Astrocyte (in vitro differentiated cells and primary cell): ENCODE results near the gene ARL15. TPM values are rescaled to one million over a fixed set of nuclear protein-coding genes. Genes with fewer than 3 reads are reported as not detected.

Experiments
- DNase-seq: peaks from one replicate; pipeline ENCODE4 v3.0.0-alpha.2; 2010; ENCODE audit warnings: low read depth
- FAIRE-seq: peaks from 2 replicates; lab custom pipeline; 2011; peaks lifted over from hg19 to GRCh38; lab: Jason Lieb, UNC
- H2AFZ ChIP-seq: 2 replicates; pipeline ENCODE4 v1.6.0; 2012; ENCODE audit warnings: low read depth, low read length, inconsistent platforms
- H3K27ac ChIP-seq: 2 replicates; pipeline ENCODE4 v1.5.1; 2011; ENCODE audit warnings: low read depth, low read length, inconsistent platforms
- H3K27me3 ChIP-seq: 2 replicates; pipeline ENCODE4 v1.6.0; 2011; ENCODE audit warnings: low read length, inconsistent platforms; ENCODE audit not compliant: insufficient read depth
- H3K36me3 ChIP-seq: 2 replicates; pipeline ENCODE4 v1.5.1; 2011; ENCODE audit warnings: low read length, inconsistent platforms; ENCODE audit not compliant: insufficient read depth
- H3K4me1 ChIP-seq: 2 replicates; pipeline ENCODE4 v1.5.1; 2011; ENCODE audit warnings: low read length, inconsistent platforms; ENCODE audit not compliant: insufficient read depth
- H3K4me2 ChIP-seq: 2 replicates; pipeline ENCODE4 v1.6.0; 2012; ENCODE audit warnings: low read length, inconsistent platforms
- H3K4me3 ChIP-seq: 2 replicates; pipeline ENCODE4 v1.5.1; 2011; ENCODE audit warnings: low read depth, mild to moderate bottlenecking, low read length, inconsistent platforms; ENCODE audit not compliant: insufficient read depth
- H3K79me2 ChIP-seq: 2 replicates; pipeline ENCODE4 v1.6.0; 2012; ENCODE audit warnings: mild to moderate bottlenecking, low read length, inconsistent platforms; ENCODE audit not compliant: insufficient read depth
- H3K9ac ChIP-seq: 2 replicates; pipeline ENCODE4 v1.6.0; 2012; ENCODE audit warnings: mild to moderate bottlenecking, low read length, inconsistent platforms
- H3K9me3 ChIP-seq: 2 replicates; pipeline ENCODE4 v1.5.1; 2012; ENCODE audit warnings: low read depth, mild to moderate bottlenecking, low read length, inconsistent platforms; ENCODE audit not compliant: insufficient read depth
- H4K20me1 ChIP-seq: 2 replicates; pipeline ENCODE4 v1.6.0; 2012; ENCODE audit warnings: low read length, inconsistent platforms; ENCODE audit not compliant: insufficient read depth
- H3K27ac Mint-ChIP-seq: one replicate; pipeline ENCODE4 v1.8.0; 2021; ENCODE audit warnings: mild to moderate bottlenecking, mixed read lengths; ENCODE audit not compliant: unreplicated experiment
- H3K27me3 Mint-ChIP-seq: one replicate; pipeline ENCODE4 v1.8.0; 2021; ENCODE audit warnings: low read depth, mixed read lengths; ENCODE audit not compliant: unreplicated experiment
- H3K36me3 Mint-ChIP-seq: one replicate; pipeline ENCODE4 v1.8.0; 2021; ENCODE audit warnings: low read depth, mixed read lengths; ENCODE audit not compliant: unreplicated experiment
- H3K4me1 Mint-ChIP-seq: one replicate; pipeline ENCODE4 v1.8.0; 2021; ENCODE audit warnings: low read depth, mixed read lengths; ENCODE audit not compliant: unreplicated experiment
- H3K4me3 Mint-ChIP-seq: one replicate; pipeline ENCODE4 v1.8.0; 2021; ENCODE audit warnings: mild to moderate bottlenecking, moderate library complexity, mixed read lengths; ENCODE audit not compliant: unreplicated experiment
- H3K9me3 Mint-ChIP-seq: one replicate; pipeline ENCODE4 v1.8.0; 2021; ENCODE audit warnings: mild to moderate bottlenecking, mixed read lengths; ENCODE audit not compliant: unreplicated experiment
- CTCF ChIP-seq: IDR thresholded peaks from 2 replicates; pipeline ENCODE4 v1.5.1; 2011; ENCODE audit warnings: low read depth, mild to moderate bottlenecking, inconsistent platforms, low read length, moderate library complexity; ENCODE audit not compliant: insufficient read depth
- EZH2 ChIP-seq: IDR thresholded peaks from 2 replicates; pipeline ENCODE4 v1.6.1; 2012; ENCODE audit warnings: mild to moderate bottlenecking, low read length, inconsistent platforms; ENCODE audit not compliant: insufficient read depth
- total RNA-seq: library from RNA; stranded (reverse); gene quantifications from 2 replicates; pipeline ENCODE4 v1.2.1, GENCODE V29; 2021

Gene ARL15
- total RNA-seq, 1 donor from 2014 or later: 29.1 TPM

GRCh38 chr5:54273715-54274114 lies 36.7 kb downstream of the ARL15 start:
- H3K27me3 Mint-ChIP-seq: no peaks in the 10 kb centered on the region

GRCh38 chr5:54272746-54273145 lies 37.6 kb downstream of the ARL15 start:
- Mint-ChIP-seq H3K27me3 (no peaks in the 10 kb centered on the region), H3K4me3 (no peak overlapping the region), H3K27ac (no peak overlapping the region), H3K9me3 (no peaks in the 10 kb centered on the region), H3K36me3 (no peaks in the 10 kb centered on the region), H3K4me1 (peaks cover 6% of the 10 kb centered on the region)
- Histone ChIP-seq H4K20me1 (peaks cover 17% of the 10 kb centered on the region), H3K79me2 (no peaks in the 10 kb centered on the region), H3K4me3 (no peak overlapping the region), H3K27me3 (no peaks in the 10 kb centered on the region), H3K27ac (no peak overlapping the region), H3K9me3 (no peaks in the 10 kb centered on the region), H3K4me2 (no peak overlapping the region), H3K4me1 (no peaks in the 10 kb centered on the region), H3K9ac (no peak overlapping the region), H3K36me3 (no peaks in the 10 kb centered on the region), H2AFZ (no peak overlapping the region)
- FAIRE-seq: no peak
- TF ChIP-seq CTCF (no peak), EZH2 (no peak)
- DNase-seq: no peak

More at GRCh38 chr5:54273715-54274114, 36.7 kb downstream of the ARL15 start:
- Mint-ChIP-seq H3K4me1 (peaks cover 13% of the 10 kb centered on the region), H3K9me3 (no peaks in the 10 kb centered on the region), H3K36me3 (no peaks in the 10 kb centered on the region), H3K4me3 (no peak overlapping the region), H3K27ac (no peak overlapping the region)
- no peak overlapping the region for H3K9ac ChIP-seq
- no peak for TF ChIP-seq CTCF
- TF ChIP-seq EZH2: no peak
- H3K27me3 ChIP-seq: no peaks in the 10 kb centered on the region
- no peaks in the 10 kb centered on the region for H3K9me3 ChIP-seq
- H3K4me2 ChIP-seq: no peak overlapping the region
- no peaks in the 10 kb centered on the region for H3K36me3 ChIP-seq
- H2AFZ ChIP-seq: no peak overlapping the region
- no peaks in the 10 kb centered on the region for H3K79me2 ChIP-seq
- no peak overlapping the region for H3K4me3 ChIP-seq
- H4K20me1 ChIP-seq: peaks cover 17% of the 10 kb centered on the region
- DNase-seq (no peak), FAIRE-seq (no peak)
- H3K4me1 ChIP-seq: no peaks in the 10 kb centered on the region
- H3K27ac ChIP-seq: no peak overlapping the region

GRCh38 chr5:54270326-54270725 lies 40.0 kb downstream of the ARL15 start:
- Mint-ChIP-seq H3K4me3 (no peak overlapping the region), H3K27me3 (no peaks in the 10 kb centered on the region), H3K27ac (no peak overlapping the region), H3K9me3 (no peaks in the 10 kb centered on the region), H3K36me3 (no peaks in the 10 kb centered on the region), H3K4me1 (peaks cover 5% of the 10 kb centered on the region)
- Histone ChIP-seq H3K4me1 (no peaks in the 10 kb centered on the region), H3K4me3 (no peak overlapping the region), H3K27ac (no peak overlapping the region), H3K36me3 (no peaks in the 10 kb centered on the region), H3K4me2 (no peak overlapping the region), H3K79me2 (no peaks in the 10 kb centered on the region), H3K9ac (no peak overlapping the region), H3K27me3 (no peaks in the 10 kb centered on the region), H2AFZ (no peak overlapping the region), H3K9me3 (no peaks in the 10 kb centered on the region), H4K20me1 (peaks cover 17% of the 10 kb centered on the region)
- FAIRE-seq (no peak), DNase-seq (no peak)
- no peak for TF ChIP-seq EZH2
- TF ChIP-seq CTCF: no peak
